Right lobe of liver (tissue), 6 donors: ENCODE results near the gene TRAPPC2B. TPM values are rescaled to one million over a fixed set of nuclear protein-coding genes. Genes with fewer than 3 reads are reported as not detected.

Experiments
- ATAC-seq, 4 donors: fragments of 200-7000 bp; cut with Tn5 transposase; one replicate each; pipeline ENCODE4 v1.9.1; 2020; ENCODE audit warnings: mild to moderate bottlenecking in 4 of 4, moderate library complexity in 4 of 4
- DNase-seq, 3 donors: peaks; one replicate each; pipeline ENCODE4 v3.0.0-alpha.2; 2020
- H3K27ac ChIP-seq, 3 donors: fragments of 200-600 bp; one replicate each; pipeline ENCODE4 v1.8.0; 2022
- H3K27me3 ChIP-seq, 2 donors: fragments of 200-600 bp; one replicate each; pipeline ENCODE4 v1.8.0; 2022
- H3K36me3 ChIP-seq, 4 donors: fragments of 200-600 bp; sonication (generic) in 1 of 4; one replicate each; pipeline versions ENCODE4 v1.5.1 to v1.8.0; 2017 to 2022; ENCODE audit warnings: control low read depth in 1 of 4
- H3K4me1 ChIP-seq, 4 donors: fragments of 200-600 bp; sonication (generic) in 1 of 4; one replicate each; pipeline versions ENCODE4 v1.5.1 to v1.8.0; 2017 to 2022; ENCODE audit warnings: control low read depth in 1 of 4
- H3K4me3 ChIP-seq, 3 donors: fragments of 200-600 bp; one replicate each; pipeline ENCODE4 v1.8.0; 2022
- H3K9me3 ChIP-seq, 4 donors: fragments of 200-600 bp; sonication (generic) in 1 of 4; one replicate each; pipeline versions ENCODE4 v1.5.1 to v1.8.0; 2017 to 2022; ENCODE audit warnings: control low read depth in 1 of 4
- POLR2A ChIP-seq: fragments of 450-650 bp; IDR thresholded peaks from one replicate; pipeline ENCODE4 v1.6.1; 2017; ENCODE audit warnings: antibody characterized with exemption, mild to moderate bottlenecking
- WGBS: methylation state at CpG from one replicate; pipeline ENCODE4 v1.1.6; 2018; ENCODE audit warnings: low coverage, low lambda C conversion rate; ENCODE audit not compliant: insufficient coverage; ENCODE audit errors: missing lambda C conversion rate; 5-methylcytosine and 5-hydroxymethylcytosine counted together
- intact Hi-C, 2 donors: fragments of 100-400 bp; cut with DNase I; formaldehyde crosslinking; loops; one replicate each; pipeline versions ENCODE4 v1.11.2 to v1.14.1; 2022
- total RNA-seq, 6 experiments: library from RNA; depleted of rRNA in 2 of 6; stranded (reverse); fragments of >200 nt in 2 of 6; fragmentation: NEBNext Ultra II Directional in 3 of 6; extraction: Animal tissue kit (Norgen Biotek cat#: 25700) in 3 of 6; gene quantifications; one replicate each; pipeline versions ENCODE4 v1.1.0 to v1.2.4, GENCODE V29; 2016 to 2023
- TF ChIP-seq, protein P1 (sequence below), 4 donors: fragments of 200-600 bp in 3 of 4; fragments of 450-650 bp in 1 of 4; IDR thresholded peaks; one replicate each; pipeline versions ENCODE4 v1.5.1 to v1.8.0; 2016 to 2022; ENCODE audit warnings: antibody characterized with exemption in 4 of 4, mild to moderate bottlenecking in 2 of 4
- donor health status: DM: no; HTN: yes; CAD: no.
- donor health status: DM: no; HTN: no; CAD: no.
- donor health status: DM: no; HTN: no; CAD: no.
- donor health status: DM: no; HTN: yes; CAD: no.
- donor health status: DM: no; HTN: yes; CAD: no.

The TRAPPC2B gene
- total RNA-seq, 6 experiments from 2014 or later = 1.1 to 10.8 (median 3.1) TPM

DNA sequence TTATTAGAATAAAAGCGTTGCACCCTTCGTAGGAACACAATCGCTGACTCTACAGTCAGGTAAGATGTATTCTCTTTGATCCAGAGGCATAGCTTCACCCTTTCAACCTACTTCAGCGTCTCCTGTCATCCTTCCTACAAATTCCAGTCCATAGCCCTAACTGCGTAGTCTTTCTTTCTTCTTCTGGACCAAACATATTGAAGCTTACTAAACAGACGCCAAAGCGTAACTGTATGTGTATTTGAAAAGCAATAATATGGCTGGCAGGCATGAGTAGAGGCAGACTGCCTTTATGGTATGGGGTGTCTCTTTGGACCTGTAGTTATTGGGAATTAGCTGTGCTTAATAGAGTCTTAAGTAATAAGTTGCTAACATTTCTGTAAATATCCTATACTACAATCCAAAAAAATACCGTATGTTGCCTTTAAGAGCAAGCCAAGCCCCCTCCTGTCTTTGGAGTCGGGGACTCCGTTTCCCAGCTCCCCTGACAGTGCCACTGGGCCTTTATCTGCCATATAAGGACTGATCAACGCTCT is 25.9 kb downstream of the TRAPPC2B start:
- TF ChIP-seq, protein P1, sequence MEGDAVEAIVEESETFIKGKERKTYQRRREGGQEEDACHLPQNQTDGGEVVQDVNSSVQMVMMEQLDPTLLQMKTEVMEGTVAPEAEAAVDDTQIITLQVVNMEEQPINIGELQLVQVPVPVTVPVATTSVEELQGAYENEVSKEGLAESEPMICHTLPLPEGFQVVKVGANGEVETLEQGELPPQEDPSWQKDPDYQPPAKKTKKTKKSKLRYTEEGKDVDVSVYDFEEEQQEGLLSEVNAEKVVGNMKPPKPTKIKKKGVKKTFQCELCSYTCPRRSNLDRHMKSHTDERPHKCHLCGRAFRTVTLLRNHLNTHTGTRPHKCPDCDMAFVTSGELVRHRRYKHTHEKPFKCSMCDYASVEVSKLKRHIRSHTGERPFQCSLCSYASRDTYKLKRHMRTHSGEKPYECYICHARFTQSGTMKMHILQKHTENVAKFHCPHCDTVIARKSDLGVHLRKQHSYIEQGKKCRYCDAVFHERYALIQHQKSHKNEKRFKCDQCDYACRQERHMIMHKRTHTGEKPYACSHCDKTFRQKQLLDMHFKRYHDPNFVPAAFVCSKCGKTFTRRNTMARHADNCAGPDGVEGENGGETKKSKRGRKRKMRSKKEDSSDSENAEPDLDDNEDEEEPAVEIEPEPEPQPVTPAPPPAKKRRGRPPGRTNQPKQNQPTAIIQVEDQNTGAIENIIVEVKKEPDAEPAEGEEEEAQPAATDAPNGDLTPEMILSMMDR (IDR thresholded peaks at IDR 0.05) = no peak
- TF ChIP-seq POLR2A = no peak
- Histone ChIP-seq H3K27ac (peak overlapping the region in 2 of 3 donors; percentile 33 to 68), H3K4me1 (peaks cover 0 to 17% (median 0%) of the 10 kb centered on the region in 4 donors), H3K36me3 (peaks cover 0 to 5% (median 0%) of the 10 kb centered on the region in 4 donors), H3K27me3 (no peaks in the 10 kb centered on the region), H3K4me3 (peak overlapping the region; percentile 56 to 91 (median 74)), H3K9me3 (peaks cover 0 to 5% (median 0%) of the 10 kb centered on the region in 4 donors)
- DNase-seq (no peak), ATAC-seq (no peak)
- intact Hi-C loops = no loop called here
- WGBS = 54% methylated on average over 10 of the region's 11 CpGs

DNA sequence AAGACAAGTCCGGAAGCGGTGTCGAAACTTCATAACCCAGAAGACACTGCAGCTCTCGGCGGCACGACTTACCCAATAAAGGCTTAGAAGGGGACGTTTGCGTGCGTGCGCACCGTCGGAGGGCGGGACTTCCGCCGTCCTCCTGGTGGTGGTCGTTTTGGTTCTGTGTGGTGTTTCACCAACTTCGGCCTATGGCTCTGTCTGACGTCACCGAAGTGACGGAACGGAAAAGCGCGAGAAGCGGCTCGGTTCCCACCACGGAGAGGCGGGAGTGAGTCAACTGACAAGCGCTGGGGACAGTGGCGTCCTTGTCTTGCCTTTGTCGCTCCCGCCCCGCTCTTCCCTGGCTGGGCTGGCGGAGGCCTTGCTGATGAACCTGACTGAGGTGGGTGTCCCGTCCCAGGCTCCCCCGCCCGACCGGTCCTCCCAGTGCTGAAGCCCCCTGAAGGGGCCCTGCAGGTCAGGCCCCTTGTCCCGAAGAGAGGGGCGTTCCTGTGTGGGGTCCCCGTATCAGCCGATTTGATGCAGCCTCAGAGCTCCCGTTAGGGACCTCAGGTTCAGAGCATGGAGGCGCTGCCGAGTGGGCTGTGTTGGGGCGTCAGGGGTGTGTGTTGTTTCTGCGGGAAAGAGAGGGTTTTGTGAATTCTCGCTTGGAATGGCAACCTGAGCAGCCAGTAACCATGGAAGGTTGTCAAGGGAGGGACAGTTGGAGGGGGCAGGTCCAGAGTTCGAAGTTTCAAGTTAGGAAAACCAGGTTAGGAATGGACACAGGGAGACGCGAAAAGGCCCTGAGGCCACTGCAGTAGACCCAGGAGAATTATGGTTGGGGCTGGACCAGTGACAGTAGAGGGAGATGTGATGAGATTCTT is 26.6 kb downstream of the TRAPPC2B start, which contains the start of gene ZNF548:
ZNF548 (plus strand) TSS at position 125 of the 869 bp plus-strand sequence; CDS start at position 371, 246 bp downstream.
- TF ChIP-seq, protein P1 (IDR thresholded peaks at IDR 0.05) = peak in 2 of 4 donors; percentile 5 to 20
- TF ChIP-seq POLR2A = peak; percentile 46
- 2% methylated on average over 13 of the region's 50 CpGs for WGBS
- H3K27me3 ChIP-seq = no peaks in the 10 kb centered on the region
- peaks cover 0 to 8% (median 0%) of the 10 kb centered on the region in 4 donors for H3K36me3 ChIP-seq
- H3K4me3 ChIP-seq = peak within 1 kb of the TSS; percentile 56 to 91 (median 74)
- peaks cover 0 to 17% (median 0%) of the 10 kb centered on the region in 4 donors for H3K4me1 ChIP-seq
- H3K9me3 ChIP-seq = peaks cover 0 to 5% (median 0%) of the 10 kb centered on the region in 4 donors
- intact Hi-C loops = no loop called here
- ATAC-seq (peak; percentile 99), DNase-seq (peak; percentile 92 to 95 (median 94))
- peak within 1 kb of the TSS; percentile 67 to 82 (median 68) for H3K27ac ChIP-seq

DNA sequence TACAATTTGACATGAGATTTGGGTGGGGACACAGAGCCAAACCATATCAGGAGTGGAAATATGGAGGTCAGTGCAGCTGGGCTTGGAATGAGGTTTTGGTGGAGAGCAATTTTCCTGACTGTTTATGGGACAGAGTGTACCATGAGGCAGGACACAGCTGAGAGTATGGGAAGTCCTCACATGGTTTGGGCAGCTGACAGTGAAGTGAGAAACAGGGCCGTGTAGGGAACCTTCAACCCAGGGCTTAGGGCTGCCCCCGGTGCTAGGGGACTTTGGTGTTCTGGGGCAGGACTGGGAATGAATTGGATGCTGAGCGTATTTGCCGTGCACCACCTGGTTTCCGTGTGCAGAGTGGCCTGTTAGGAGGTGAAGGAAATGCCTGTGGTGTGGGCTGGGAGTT is 32.4 kb downstream of the TRAPPC2B start:
- H3K27ac ChIP-seq = no peak overlapping the region
- peak in 1 of 4 donors; percentile 27 for ATAC-seq
- peaks cover 0 to 17% (median 5%) of the 10 kb centered on the region in 4 donors for H3K9me3 ChIP-seq
- intact Hi-C loops = no loop called here
- no peak for TF ChIP-seq POLR2A
- TF ChIP-seq, protein P1 (IDR thresholded peaks at IDR 0.05) = no peak
- H3K4me1 ChIP-seq = peaks cover 0 to 8% (median 0%) of the 10 kb centered on the region in 4 donors
- no peak for DNase-seq
- WGBS = 100% methylated on average over 1 of the region's 5 CpGs
- H3K4me3 ChIP-seq = no peak overlapping the region
- H3K36me3 ChIP-seq = peaks cover 0 to 28% (median 9%) of the 10 kb centered on the region in 4 donors
- H3K27me3 ChIP-seq = no peaks in the 10 kb centered on the region

DNA sequence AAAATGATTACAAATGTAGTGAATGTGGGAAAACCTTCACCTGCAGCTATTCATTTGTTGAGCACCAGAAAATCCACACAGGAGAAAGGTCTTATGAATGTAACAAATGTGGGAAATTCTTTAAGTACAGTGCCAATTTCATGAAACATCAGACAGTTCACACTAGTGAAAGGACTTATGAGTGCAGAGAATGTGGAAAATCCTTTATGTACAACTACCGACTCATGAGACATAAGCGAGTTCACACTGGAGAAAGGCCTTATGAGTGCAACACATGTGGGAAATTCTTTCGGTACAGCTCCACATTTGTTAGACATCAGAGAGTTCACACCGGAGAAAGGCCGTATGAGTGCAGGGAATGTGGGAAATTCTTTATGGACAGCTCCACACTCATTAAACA is 35.5 kb downstream of the TRAPPC2B start:
- H3K27me3 ChIP-seq = no peaks in the 10 kb centered on the region
- H3K36me3 ChIP-seq = peaks cover 0 to 27% (median 9%) of the 10 kb centered on the region in 4 donors
- ATAC-seq = no peak
- no peak overlapping the region for H3K27ac ChIP-seq
- WGBS = 87% methylated on average over 4 of the region's 5 CpGs
- intact Hi-C loops = no loop called here
- TF ChIP-seq POLR2A = no peak
- TF ChIP-seq, protein P1 (IDR thresholded peaks at IDR 0.05) = no peak
- no peak for DNase-seq
- peaks cover 0 to 22% (median 8%) of the 10 kb centered on the region in 4 donors for H3K9me3 ChIP-seq
- no peak overlapping the region for H3K4me3 ChIP-seq
- no peaks in the 10 kb centered on the region for H3K4me1 ChIP-seq
